ENCODE measurements around the gene MRPS12. TPM values are rescaled to one million over a fixed set of nuclear protein-coding genes. Genes with fewer than 3 reads are reported as not detected.

Gene MRPS12
- total and polyA plus RNA-seq, 2 of the 4 experiments (the other 2 are of a cell fraction) = 26.7 to 75.4 TPM

GRCh38 chr19:38919837-38920601 is 10.7 kb upstream of the MRPS12 start (continued):
- TF ChIP-seq RAD21 (IDR thresholded peaks at IDR 0.05; ENCODE audit: low read length) = no peak

GRCh38 chr19:38920602-38921419 is 9.9 kb upstream of the MRPS12 start:
- BruUV-seq (replicated peaks) = no TSS peak
- Histone ChIP-seq H3K4me3 (ENCODE audit: insufficient read depth, low read depth, low read length) (no peak overlapping the region), H3K79me1 (ENCODE audit: low read depth in 1 of 2, low read length in 2 of 2) (no peaks in the 10 kb centered on the region), H2BK15ac (ENCODE audit: low read depth, low read length) (no peak overlapping the region), H2BK5ac (ENCODE audit: low read depth, low read length, poor library complexity, severe bottlenecking) (peak overlapping the region; percentile 85), H3K9me3 (ENCODE audit: control insufficient read depth, insufficient read depth, low read length) (no peaks in the 10 kb centered on the region), H3K14ac (replicated peaks; ENCODE audit: low read depth, low read length) (no peak overlapping the region), H4K20me1 (ENCODE audit: insufficient read depth, low read length) (no peaks in the 10 kb centered on the region; the same call in 1 of the 2 replicates), H3K4ac (ENCODE audit: low read depth, low read length) (no peak overlapping the region), H3K4me2 (ENCODE audit: low read depth, low read length) (no peak overlapping the region), H3K18ac (ENCODE audit: low read depth, low read length) (no peak overlapping the region), H3K56ac (ENCODE audit: extremely low read depth, insufficient read depth, low read length) (no peak overlapping the region), H4K91ac (ENCODE audit: insufficient read depth, low read depth, low read length) (no peak overlapping the region), H2AK5ac (ENCODE audit: low read depth, low read length) (no peak overlapping the region), H3K9ac (ENCODE audit: low read depth, low read length) (no peak overlapping the region), H2AFZ (replicated peaks; ENCODE audit: low read length, poor library complexity) (no peak overlapping the region), H3K27ac (ENCODE audit: insufficient read depth, low read length) (no peak overlapping the region), H4K5ac (ENCODE audit: low read depth, low read length) (no peak overlapping the region), H3K9me1 (ENCODE audit: insufficient read depth, low read length) (no peaks in the 10 kb centered on the region), H4K8ac (ENCODE audit: low read depth in 2 of 2, low read length in 2 of 2) (no peak overlapping the region), H3K27me3 (ENCODE audit: control insufficient read depth, insufficient read depth, low read length) (no peaks in the 10 kb centered on the region), H3K36me3 (ENCODE audit: control insufficient read depth, insufficient read depth, low read length) (peaks cover 20% of the 10 kb centered on the region), H2AK9ac (replicated peaks; ENCODE audit: low read depth, low read length, poor library complexity) (no peak overlapping the region), H3K23ac (ENCODE audit: low read depth, low read length) (no peak overlapping the region), H2BK120ac (ENCODE audit: low read depth, low read length) (no peak overlapping the region), H3K4me1 (ENCODE audit: control insufficient read depth, insufficient read depth, low read length) (no peaks in the 10 kb centered on the region), H2BK20ac (ENCODE audit: low read depth, low read length) (no peak overlapping the region)
- ATAC-seq (ENCODE audit: low read depth) (no peak), DNase-seq (no peak)
- ChIA-PET POLR2A (ENCODE audit: unreplicated experiment) (no interaction called here), CTCF (interaction anchor here (1.8 kb wide), 1 partner anchor 10 kb away, joined by 5 read pairs; the partner anchor contains the start of genes MRPS12 and SARS2)
- 50% methylated on average over 1 of the region's 14 CpGs; no CpG with 5 or more reads in 1 of the 2 experiments for WGBS, 2 experiments (ENCODE audit: extremely low coverage in 2 of 2, insufficient read length in 1 of 2)
- dilution Hi-C loops (cut with HindIII; ENCODE audit: low sequenced_read_pairs, unreplicated experiment) = no loop called here
- intact Hi-C loops (cut with micrococcal nuclease) = no loop called here
- in situ Hi-C loops (cut with MboI; ENCODE audit: low sequenced_read_pairs) = loop anchor here (10.0 to 25.0 kb wide), 2 partner anchors 184 to 296 kb away; partner anchors contain the start of gene CAPN12
- no peak for TF ChIP-seq NFE2L2 (IDR thresholded peaks at IDR 0.05; ENCODE audit: low read depth, low read length)
- TF ChIP-seq BHLHE40 (IDR thresholded peaks at IDR 0.05; ENCODE audit: low read depth, low read length) = no peak
- TF ChIP-seq RFX5 (IDR thresholded peaks at IDR 0.05; ENCODE audit: low read depth, low read length) = no peak
- no peak for TF ChIP-seq FOS (IDR thresholded peaks at IDR 0.05; ENCODE audit: low read depth, low read length)
- no peak for TF ChIP-seq POLR2A (IDR thresholded peaks at IDR 0.05; ENCODE audit: low read depth, low read length)
- TF ChIP-seq USF2 (IDR thresholded peaks at IDR 0.05; ENCODE audit: low read depth, low read length) = no peak
- no peak for TF ChIP-seq MAZ (IDR thresholded peaks at IDR 0.05; ENCODE audit: borderline replicate concordance, low read depth, low read length)
- TF ChIP-seq RCOR1 (IDR thresholded peaks at IDR 0.05; ENCODE audit: insufficient replicate concordance, low read length) = no peak
- no peak for TF ChIP-seq ELK1 (IDR thresholded peaks at IDR 0.05; ENCODE audit: borderline replicate concordance, low read depth, low read length)
- TF ChIP-seq SMC3 (IDR thresholded peaks at IDR 0.05; ENCODE audit: low read depth, low read length) = no peak
- no peak for TF ChIP-seq MXI1 (IDR thresholded peaks at IDR 0.05; ENCODE audit: borderline replicate concordance, low read depth, low read length)
- no peak for TF ChIP-seq MAFK (IDR thresholded peaks at IDR 0.05; ENCODE audit: low read depth, low read length)
- no peak for TF ChIP-seq CEBPB (IDR thresholded peaks at IDR 0.05; ENCODE audit: low read depth, low read length)
- TF ChIP-seq RAD21 (IDR thresholded peaks at IDR 0.05; ENCODE audit: low read length) = no peak
